ENCODE measurements around the gene RNF146.
A peak's percentile ranks its signal among the peaks of the same experiment; 100 is the strongest.
"Not testable (repeated sequence)": the region's sequence is repeated elsewhere in the genome, so short reads cannot be mapped to it uniquely, and the experiment has no call there.

The RNF146 gene

DNA sequence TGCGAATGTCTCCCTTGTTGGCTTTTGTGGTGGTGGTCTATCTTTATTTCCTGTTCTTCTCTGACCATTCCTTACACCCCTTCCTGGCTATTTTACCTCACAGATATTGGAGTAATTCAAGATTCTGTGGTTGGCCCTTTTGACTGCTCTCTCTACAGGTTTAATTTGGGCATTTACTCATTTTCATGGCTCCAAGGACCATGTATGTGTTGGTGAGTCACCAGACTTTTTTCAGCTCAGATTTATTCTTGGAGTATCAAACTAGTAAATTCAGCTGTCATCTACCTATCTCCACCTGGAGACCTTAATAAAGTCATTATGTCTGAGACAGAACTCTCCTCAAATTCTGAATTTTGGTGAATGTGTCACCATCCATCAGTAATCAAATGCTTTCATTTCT, 15.5 kb downstream of the RNF146 start:
- DNase-seq (ENCODE audit: low spot score): no peak

DNA sequence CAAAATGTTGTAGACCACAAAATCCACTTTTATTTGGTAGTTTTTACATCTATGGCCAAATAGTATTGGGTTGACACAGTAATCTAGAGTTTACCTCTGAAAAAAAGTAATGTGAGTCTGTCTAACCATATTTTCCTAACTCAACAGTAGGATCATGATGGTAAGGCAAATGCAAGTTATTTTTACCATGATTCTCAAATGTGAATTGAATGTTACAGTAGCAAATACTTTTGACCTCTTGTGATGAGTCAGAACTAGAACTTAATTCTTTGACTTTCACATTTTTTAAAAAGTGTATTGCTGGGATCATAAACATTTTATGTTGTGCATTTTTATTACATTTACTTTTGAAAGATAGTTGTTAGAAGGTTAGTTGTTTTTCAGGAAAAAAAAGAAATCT, 22.0 kb downstream of the RNF146 start:
- DNase-seq (ENCODE audit: low spot score): no peak

DNA sequence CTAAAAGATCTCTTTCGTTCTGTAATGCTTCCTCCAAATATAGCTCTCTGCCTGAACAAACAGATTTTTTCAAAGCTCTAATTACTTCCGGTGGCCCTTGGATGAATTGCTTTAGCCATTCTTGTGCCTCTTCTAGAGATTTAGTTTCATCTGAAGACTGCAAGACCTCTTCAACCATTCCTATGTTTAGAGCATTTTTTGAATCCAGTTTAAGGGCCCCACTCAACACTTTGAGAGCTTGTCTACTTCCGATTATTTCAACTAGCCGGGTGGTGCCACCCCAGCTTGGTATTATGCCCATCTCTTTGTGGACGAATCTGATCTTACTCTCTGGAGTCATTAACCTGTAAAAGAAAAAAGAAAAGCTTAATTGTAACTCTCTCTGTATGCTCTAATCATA, 23.3 kb downstream of the RNF146 start:
- DNase-seq (ENCODE audit: low spot score): no peak

DNA sequence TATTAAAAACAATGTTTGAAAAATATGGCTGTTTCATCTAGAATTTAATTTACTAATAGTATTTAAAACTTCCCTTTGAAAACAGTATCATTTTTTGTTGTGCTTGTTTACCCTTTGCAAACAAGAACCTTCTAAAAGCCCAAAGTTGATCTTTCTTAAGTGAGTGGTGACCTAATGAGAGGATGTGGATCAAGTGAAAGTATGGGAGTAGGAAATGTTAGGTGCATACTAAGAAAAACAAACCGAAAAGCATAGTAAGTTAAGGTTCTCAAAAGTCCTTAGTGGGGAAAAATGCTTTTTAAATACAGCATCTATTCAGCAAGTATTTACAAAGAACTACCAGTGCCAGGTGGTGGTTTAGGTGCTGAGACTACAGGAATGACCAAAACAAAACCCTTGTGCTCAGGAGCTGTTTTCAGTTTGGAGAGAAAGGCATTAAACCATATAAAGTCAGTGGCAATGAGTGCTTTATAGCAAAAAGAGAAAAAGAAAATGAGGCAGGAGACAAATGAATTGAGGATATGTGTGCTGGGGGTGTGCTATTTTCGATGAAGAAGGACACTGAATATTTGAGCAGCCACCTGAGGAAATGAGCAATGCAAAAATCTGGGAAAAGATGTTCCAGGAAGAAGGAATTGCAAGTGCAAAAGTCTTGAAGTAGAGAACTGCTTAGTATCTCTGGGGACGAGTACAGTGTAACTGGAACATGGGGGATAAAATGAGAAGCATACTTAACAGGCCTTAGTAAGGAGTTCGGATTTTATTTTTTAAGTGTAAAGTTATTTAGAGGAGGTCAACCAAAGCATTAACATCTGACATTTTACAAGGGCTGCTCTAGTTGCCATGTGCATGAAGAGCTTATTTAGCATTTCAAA, 24.0 kb downstream of the RNF146 start:
- no peak for DNase-seq (ENCODE audit: low spot score)

DNA sequence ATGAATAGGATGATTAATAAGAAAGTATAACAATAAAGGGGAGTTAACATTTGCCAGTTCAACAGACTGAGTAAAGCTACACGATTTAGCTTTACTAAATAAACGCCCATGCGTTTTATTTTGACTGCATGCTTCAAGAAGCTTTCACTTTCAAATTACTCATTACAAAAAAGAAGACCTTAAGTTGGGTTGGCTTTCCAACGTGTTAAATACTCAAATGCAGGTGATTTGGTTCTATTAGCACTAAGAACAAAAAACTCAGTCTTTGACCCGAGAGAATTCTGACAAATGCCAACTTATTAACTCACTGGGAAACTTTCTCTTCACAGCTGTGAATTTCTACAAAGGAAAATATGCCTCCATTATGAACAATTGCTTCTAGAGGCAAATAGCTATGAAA, 24.8 kb downstream of the RNF146 start:
- no peak for DNase-seq (ENCODE audit: low spot score)

DNA sequence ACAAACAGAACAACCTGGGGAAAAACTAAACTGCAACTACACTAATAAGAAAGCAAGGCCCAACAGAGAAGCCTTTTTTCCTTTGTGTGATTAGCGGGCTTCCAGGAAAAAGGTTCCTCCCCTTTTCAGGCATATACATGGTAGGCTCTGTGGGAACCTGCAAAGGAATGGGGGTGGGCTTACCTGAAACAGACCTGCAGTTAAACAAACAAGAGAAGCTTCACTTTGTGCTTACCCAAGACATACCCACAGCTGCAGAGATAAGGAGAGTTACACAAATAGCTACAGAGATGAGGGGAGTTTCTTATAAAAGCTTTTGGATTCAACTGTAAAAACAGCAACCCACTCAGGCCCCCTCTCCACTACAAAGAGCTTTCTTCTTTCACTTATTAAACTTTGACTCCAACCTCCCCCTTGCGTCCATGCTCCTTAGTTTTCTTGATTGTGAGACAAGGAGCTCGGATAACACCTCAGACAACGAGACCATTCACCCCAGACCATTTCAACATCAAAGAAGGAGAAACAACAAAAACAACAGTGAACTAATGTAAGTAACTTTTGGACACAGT, 30.9 kb downstream of the RNF146 start:
- DNase-seq (ENCODE audit: low spot score): no peak

DNA sequence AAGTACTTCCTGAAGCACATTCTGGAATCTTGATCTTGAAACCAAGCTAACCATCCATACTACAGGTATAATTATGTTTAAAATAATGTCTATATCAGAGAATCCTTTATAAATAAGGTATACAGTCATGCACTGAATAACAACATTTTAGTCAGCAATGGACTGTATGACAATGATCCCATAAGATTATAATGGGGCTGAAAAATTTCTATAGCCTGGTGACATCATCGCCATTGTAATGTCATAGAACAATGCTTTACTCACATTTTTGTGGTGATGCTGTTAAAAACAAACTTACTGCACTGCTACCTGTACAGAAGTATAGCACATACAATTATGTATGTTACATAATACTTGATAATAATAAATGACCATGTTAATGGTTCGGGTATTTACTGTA, 31.8 kb downstream of the RNF146 start:
- DNase-seq (ENCODE audit: low spot score): no peak

DNA sequence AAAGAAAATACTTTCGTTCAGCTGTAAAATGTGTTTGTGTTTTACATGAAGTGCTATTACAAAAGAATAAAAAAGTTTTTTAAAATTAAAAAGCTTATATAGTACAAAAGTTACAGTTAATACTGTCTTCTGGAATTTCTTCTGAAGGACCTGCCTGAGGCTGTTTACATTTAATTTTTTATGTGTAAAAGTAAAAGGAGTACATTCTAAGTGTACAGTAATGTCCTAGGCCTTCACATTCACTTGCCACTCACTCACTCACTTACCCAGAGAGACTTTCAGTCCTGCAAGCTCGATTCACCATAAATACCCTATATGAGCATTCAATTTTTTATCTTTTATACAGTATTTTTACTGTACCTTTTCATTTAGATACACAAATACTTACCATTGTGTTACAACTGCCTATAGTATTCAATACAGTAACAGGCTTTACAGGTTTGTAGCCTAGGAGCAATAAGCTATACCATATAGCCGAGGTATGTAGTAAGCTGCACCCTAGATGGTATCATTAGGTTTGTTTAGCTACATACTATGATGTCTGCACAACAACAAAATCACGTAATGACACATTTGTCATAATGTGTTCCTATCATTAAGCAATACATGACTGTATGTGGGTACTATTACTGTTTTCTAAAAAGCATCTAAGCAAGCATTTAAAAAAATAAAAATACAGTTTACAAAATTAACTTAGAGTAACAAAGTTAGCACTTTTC, 33.0 kb downstream of the RNF146 start:
- no peak for DNase-seq (ENCODE audit: low spot score)

DNA sequence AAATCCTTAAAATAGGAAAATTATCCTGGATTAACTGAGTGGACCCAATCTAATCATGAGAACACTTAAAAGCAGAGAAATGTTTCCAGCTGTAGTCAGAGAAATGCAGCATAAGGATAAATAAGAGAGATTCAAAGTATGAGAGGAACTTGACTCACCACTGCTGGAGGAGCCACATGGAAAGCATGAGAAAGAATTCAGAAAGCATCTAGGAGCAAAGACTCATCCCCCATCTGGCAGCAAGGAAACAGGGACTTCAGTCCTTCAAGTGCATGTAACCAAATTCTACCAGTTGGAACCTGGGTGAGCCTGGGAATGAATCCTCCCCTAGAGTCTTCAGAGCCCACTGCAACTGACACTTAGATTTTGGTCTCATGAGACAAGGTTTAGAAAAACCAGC, 33.7 kb downstream of the RNF146 start:
- no peak for DNase-seq (ENCODE audit: low spot score)

DNA sequence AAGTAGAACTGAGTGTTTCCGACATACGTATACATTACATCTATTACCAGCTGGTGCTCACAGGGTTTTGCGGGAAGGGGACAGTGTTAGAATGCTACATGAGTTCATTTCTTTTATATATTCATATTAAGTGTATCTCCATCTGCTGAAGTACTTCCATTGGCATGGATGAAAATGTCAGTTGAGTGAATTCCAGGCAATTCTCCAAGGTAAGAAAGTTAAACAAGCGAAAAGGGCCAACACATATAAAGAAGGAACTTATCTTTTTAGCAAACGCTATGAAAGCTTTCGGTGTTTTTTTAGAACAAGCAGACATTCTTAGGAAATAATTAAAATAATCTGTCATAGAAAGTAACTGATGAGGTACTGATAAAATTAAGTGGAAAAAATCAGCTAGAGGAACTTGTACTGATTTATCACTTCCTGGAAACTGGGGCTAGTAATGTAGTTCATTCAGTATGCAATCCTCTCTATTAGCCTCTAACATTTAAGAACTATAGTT, 34.6 kb downstream of the RNF146 start:
- no peak for DNase-seq (ENCODE audit: low spot score)

DNA sequence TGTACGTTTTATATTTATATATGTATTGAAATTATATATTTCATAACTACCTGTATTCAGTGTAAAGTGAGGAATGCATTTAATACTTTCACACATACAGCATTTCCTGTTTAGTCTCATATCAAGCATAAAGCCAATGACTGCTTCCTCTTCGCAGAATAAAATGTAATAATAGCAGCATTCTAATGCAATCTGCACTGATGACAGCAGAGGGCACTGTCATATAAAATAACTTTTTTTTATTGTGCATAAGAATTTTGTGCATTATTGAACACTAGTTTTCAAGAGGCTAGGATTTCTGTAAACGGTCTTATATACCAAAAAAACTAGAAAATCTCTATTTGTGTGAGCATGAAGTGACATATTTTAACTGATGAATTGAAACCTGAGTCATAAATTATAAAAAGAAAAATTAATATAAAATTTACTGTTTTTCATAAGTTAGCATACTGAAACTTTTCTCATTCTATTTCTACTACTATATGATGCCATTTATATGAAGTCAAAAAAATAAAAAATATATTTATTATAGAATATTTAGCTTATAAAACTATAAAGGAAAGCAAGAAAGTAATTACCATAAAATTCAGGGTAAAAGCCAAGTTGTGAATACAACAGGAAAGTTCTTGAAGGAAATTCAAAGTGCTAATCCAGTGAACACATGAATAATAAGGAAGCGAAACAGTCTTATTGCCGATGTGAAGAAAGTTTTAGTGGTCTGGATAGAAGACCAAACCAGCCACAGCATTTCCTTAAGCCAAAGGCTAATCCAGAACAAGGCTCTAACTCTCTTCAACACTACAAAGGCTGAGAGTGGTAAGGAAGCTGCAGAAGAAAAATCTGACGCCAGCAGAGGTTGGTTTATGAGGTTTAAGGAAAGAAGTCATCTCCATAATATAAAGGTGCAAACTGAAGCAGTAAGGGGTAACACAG, 36.3 kb downstream of the RNF146 start:
- DNase-seq (ENCODE audit: low spot score): peak; percentile 30

DNA sequence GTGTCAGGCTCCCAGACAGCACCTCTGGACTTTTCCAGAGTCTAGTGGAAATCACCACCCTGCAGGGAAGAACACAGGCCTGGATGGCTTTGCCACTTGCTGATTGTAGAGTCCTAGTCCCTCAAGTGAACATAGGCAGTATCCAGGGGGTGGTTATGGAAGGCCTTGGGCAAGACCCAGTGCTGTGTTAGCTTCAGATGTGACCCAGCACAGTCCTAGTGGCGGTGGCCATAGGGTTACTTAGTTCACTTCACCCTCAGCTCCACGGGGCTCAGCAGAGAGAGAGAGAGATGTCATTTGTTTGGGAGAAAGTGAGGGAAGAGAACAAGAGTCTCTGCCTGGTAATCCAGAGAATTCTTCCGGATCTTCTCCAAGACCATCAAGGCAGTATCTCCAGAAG, 37.3 kb downstream of the RNF146 start:
- DNase-seq (ENCODE audit: low spot score): no peak

DNA sequence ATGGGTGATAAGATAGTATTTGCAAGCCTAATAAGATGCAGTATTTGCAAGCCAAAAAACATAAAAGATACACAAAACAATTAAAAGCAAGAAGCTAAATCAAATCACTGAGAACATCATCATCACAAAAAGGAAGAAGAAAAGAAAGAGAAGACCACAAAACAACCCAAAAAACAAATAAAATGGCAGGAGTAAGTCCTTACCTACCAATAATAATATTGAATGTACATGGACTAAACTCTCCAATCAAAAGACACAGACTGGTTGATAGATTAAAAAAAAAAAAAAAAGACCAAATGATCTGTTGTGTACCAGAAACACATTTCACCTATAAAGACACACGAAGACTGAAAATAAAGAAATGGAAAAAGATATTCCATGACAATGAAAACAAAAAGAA, 39.1 kb downstream of the RNF146 start:
- DNase-seq (ENCODE audit: low spot score): no peak

DNA sequence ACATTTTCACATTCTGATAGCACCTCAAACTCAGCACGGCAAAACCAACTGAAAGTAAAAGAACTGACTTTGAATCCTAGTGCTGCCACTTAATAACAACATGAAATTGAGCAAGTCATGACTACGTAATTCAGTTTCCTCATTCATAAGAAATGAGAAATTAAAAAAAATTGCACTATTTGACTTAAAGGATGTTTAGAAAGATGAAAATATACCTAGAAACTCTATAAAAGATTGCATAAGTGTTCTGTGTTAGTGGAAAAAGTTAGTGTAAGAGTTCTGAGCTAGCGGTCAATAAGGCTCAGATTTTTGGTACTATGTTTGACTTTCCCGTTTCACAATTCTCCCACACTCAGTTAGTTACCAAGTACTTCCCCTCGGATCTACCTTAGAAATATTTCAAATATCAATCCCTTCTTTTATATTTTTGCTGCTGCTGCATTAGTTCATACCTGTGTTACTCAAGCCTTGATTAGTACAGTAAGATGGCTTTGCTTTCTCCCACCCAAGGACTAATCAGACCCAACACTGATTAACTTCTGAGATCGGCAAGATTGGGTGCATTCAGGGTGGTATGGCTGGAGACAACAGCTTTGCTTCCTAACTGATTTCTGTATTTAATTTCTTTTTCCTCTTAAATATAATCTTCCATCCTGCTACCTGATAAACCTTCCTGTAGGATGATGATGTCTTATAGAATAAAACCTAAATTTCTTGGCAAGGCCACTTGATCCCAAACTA, 50.9 kb downstream of the RNF146 start:
- no peak for DNase-seq (ENCODE audit: low spot score)

DNA sequence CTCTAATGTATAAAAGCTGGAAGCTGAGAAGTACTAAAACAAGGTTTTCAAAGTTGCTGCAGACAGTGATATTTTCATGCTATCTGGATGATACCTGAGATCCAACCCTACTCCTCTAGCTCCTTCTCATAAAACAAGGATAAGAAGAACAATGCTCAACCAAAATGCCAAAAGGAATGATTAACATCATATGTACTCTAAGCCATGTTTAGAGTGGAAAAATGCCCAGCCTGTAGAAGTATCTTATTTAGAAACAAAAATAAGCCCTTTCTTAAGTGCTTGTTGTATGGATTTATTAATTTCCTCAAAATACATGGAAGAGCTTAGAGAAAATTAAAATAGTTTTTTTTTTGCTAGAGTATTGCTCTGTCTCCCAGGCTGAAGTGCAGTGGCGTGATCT, 53.0 kb downstream of the RNF146 start:
- DNase-seq (ENCODE audit: low spot score): no peak

DNA sequence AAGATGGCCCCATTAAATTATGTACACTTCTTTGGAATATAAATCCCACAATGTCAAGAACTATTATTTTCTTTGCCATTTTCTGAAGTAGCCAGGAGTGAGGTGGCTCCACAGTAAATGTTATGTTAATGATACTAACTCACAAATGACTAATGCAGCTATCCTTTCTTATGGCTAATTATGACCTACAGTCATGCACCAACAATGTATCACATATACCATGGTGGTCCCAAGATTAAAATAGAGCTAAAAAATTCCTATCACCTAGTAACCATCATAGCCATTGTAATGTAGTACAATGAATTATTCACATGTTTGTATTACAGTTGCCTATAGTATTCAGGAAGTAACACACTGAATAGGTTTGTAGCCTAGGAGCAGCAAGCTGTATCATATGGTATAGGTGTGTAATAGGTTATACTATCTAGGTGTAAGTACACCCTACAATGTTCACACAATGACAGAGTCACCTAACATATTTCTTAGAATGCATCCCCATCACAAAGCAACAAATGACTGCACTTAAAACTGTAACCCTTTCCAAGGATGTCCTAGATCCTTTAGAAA, 61.5 kb downstream of the RNF146 start:
- DNase-seq (ENCODE audit: low spot score): no peak

DNA sequence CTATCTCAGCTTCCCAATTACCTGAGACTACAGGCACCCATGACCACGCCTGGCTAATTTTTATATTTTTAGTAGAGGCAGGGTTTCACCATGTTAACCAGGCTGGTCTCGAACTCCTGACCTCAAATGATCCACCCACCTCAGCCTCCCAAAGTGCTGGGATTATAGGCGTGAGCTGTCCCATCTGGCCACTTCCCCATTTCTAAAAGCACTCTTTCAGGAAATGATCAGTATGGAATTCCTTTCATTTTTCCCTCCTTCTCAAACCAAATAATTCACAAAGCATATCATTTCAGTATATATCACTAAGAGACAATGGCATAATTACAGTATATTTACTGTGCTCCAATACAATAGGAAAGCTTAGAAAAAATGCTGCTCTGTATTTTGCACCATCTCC, 64.6 kb downstream of the RNF146 start:
- DNase-seq (ENCODE audit: low spot score): not testable (repeated sequence)

DNA sequence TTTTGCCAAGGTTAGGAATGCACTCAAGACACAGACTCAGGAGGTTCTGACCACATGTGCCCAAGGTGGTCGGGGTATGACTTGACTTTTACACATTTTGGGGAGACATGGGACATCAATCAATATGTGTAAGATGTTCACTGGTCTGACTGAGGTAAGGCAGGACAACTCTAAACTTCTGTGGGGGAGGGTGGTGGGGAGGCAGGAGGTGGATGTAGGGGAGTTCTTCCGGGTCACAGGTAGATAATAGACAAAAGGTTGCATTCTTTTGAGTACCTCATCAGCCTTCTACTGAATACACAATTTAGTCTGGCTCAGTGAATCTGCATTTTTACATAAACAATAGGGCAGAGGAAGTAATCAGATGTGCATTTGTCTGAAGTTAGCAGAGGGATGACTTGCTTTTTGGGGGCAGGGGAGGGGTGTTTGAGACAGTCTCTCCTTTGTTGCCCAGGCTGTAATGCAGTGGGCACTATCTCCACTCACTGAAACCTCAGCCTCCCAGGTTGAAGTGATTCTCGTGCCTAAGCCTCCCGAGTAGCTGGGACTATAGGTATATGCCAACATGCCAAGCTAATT, 65.8 kb downstream of the RNF146 start:
- no peak for DNase-seq (ENCODE audit: low spot score)
